22Rv1 (cell line): ENCODE data around the gene CHKB.
"Not testable (repeated sequence)": the region's sequence is repeated elsewhere in the genome, so short reads cannot be mapped to it uniquely, and the experiment has no call there.

Source experiments
- H3K27ac ChIP-seq: fragments of 450-650 bp; 2 replicates; pipeline ENCODE4 v1.5.1; 2017
- ZFX ChIP-seq: fragments of 450-650 bp; IDR thresholded peaks from 2 replicates; pipeline ENCODE4 v1.6.1; 2017; ENCODE audit warnings: antibody characterized with exemption, borderline replicate concordance
- TF ChIP-seq, protein P1 (sequence below): fragments of 450-650 bp; IDR thresholded peaks from 2 replicates; pipeline ENCODE4 v1.5.1; 2017; ENCODE audit warnings: mild to moderate bottlenecking

The CHKB gene

DNA sequence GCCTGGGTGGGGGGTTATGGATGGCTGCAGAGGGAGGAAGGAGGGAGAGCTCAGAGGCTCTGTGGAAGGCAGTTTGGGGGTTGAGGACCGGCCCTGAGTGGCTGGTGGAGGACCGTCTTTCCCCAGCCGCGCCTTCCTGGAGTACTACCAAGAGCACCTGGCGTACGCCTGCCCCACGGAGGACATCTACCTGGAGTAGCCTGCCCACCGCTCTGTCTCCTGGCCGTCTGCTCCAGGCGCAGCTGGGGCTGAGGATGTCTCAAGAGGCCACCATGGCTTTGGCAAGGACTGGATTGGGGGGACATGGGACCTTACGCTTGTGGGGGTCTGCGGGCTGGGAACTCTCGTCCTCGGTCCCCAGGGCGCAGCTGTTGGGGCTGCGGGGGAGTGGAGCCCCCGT, 27.9 kb upstream of the CHKB start:
- no peak overlapping the region for H3K27ac ChIP-seq

DNA sequence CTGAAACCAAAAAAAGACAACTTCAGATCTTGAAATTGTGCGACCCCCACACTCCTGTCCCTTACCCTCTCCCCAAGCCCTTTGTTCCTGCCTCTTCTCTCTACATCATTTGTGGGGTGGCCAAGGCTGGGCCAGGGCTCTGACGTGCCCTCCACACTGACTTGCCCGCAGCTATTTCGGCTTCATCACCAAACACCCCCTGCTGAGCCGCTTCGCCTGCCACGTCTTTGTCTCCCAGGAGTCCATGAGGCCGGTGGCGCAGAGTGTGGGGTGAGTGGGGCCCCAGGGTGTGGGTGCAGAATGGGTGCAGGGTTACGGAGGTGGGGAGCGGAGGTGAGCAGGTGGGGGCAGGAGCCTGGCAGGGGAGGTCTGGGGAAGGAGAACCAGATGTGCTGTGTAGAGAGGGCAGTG, 27.4 kb upstream of the CHKB start:
- TF ChIP-seq, protein P1, sequence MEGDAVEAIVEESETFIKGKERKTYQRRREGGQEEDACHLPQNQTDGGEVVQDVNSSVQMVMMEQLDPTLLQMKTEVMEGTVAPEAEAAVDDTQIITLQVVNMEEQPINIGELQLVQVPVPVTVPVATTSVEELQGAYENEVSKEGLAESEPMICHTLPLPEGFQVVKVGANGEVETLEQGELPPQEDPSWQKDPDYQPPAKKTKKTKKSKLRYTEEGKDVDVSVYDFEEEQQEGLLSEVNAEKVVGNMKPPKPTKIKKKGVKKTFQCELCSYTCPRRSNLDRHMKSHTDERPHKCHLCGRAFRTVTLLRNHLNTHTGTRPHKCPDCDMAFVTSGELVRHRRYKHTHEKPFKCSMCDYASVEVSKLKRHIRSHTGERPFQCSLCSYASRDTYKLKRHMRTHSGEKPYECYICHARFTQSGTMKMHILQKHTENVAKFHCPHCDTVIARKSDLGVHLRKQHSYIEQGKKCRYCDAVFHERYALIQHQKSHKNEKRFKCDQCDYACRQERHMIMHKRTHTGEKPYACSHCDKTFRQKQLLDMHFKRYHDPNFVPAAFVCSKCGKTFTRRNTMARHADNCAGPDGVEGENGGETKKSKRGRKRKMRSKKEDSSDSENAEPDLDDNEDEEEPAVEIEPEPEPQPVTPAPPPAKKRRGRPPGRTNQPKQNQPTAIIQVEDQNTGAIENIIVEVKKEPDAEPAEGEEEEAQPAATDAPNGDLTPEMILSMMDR: no peak
- TF ChIP-seq ZFX: no peak
- no peak overlapping the region for H3K27ac ChIP-seq

More for the DNA sequence above, 27.9 kb upstream of the CHKB start:
- TF ChIP-seq ZFX: no peak
- TF ChIP-seq, protein P1: no peak

DNA sequence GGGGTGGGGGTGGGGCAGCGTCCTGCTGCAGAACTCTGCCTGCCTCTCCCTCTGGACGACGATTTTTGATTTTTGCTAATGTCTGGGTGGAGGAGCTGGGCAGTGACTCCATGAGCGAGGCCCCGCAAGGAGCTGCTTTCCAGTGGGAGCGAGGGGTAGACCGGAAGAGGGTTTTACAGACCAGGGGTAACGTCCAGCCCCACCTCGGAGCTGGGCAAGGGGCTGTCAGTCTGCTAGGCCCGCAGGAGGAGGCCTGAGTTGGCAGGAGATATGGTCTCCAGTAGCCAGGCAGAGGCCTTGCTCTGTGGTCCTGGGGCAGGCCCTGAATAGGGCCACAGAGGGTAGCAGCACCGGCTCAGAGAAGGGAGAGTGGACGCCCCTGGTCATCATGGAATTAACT, 26.9 kb upstream of the CHKB start:
- no peak for TF ChIP-seq ZFX
- TF ChIP-seq, protein P1: no peak
- H3K27ac ChIP-seq: no peak overlapping the region

DNA sequence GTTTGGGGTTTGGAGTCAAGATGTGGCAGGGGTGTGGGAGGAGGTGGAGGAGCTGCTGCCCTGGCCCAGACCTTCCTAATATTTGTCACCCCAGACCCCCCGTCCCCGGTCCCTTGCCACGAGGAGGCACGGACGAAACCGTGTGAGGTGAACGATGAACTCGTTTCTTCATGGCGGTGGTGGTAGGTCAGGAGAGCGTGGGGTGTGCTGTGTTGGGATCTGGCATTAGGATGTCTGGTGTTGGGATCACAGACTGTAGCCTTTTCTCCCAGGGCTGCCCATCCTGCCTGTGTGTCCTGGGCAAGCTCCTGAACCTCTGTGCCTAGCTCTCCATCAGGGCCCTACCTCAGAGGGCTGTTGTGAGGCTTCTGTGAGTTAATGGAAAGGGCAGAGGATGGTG, 26.3 kb upstream of the CHKB start:
- TF ChIP-seq, protein P1: no peak
- TF ChIP-seq ZFX: no peak
- no peak overlapping the region for H3K27ac ChIP-seq

DNA sequence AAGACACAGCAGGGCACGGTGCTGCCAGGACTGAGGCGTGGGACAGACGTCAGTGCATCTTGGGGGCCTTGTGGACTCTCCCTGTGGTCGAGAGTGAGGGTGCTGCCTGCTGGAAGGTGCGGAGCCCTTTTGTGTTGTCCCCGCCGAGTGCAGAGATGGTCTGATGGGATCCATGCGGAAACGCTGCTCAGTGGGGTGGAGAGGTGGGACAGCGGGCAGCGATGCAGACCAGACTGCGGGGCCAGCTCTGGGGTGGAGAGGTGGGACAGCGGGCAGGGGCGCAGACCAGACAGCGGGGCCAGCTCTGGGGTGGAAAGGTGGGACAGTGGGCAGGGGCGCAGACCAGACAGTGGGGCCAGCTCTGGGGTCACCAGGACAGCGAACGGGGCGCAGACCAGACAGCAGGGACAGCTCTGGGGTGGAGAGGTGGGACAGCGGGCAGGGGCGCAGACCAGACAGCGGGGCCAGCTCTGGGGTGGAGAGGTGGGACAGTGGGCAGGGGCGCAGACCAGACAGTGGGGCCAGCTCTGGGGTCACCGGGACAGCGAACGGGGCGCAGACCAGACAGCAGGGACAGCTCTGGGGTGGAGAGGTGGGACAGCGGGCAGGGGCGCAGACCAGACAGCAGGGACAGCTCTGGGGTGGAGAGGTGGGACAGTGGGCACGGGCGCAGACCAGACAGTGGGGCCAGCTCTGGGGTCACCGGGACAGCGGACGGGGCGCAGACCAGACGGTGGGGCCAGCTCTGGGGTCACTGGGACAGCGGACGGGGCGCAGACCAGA, 25.6 kb upstream of the CHKB start:
- H3K27ac ChIP-seq: not testable (repeated sequence)

DNA sequence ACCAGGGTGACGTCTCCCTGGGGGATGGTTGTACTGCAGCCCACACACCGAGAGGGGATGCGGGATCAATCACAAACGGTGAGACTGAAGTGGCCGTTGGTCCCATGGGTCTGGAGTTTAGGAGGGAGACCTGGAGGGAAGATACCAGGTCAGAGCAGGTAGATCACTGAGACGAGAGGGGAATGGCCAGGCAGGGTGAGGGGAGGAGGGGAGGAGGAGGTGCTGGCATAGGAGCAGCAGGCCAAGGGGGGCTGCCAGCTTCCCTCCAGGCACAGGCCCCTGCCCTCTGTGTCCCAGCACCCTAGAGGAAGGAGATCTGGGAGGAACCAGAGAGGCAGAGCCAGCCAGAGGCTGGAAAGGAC, 25.0 kb upstream of the CHKB start:
- H3K27ac ChIP-seq: no peak overlapping the region
- no peak for TF ChIP-seq ZFX
- TF ChIP-seq, protein P1: no peak

DNA sequence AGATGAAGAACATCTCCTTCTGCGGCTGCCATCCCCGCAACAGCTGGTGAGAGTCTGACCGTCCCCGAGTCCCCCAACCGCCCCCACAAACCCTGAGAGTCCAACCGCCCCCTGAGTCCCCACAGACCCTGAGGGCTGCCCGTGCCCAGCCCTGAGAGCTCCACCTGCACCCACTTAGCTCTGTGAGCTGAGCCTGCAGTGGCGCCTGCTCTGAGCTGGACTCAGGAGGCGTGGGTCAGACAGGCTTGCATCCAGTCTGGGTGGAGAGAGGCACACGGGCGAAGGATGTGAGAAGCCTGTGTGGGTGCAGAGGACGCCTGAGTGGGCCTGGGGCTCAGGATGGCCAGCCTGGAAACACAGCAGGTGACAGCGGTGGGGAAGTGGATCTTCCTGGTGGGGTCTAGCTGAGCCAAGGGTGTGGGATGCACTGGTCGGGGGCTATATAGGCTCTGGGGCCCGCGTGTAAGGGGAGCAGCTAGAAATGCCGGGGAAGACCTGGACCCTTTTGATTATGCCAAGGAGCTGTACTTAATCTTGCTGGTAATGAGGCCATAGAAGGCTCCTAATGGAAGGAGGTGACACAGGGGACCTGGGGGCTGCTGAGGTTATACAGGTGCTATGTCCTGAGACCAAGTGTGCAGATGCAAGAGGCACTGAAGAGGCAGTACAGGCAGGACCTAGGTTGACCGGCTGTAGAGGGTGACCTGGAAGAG, 24.5 kb upstream of the CHKB start:
- no peak overlapping the region for H3K27ac ChIP-seq
- TF ChIP-seq ZFX: no peak
- TF ChIP-seq, protein P1: no peak
